SK-N-SH treated with all-trans-retinoic acid at 6 μM for 48 hours (cell line): ENCODE measurements around the gene CTNND2.

Source experiments
- ISL1 ChIP-seq: fragments of 250-450 bp; sonication (Bioruptor Pico); IDR thresholded peaks from 2 replicates; pipeline ENCODE4 v2.1.2; 2022; ENCODE audit warnings: mild to moderate bottlenecking, moderate library complexity
- ZNF565 ChIP-seq: fragments of 450-650 bp; formaldehyde crosslinking; conservative IDR thresholded peaks from 2 replicates; pipeline ENCODE4 v1.5.0; 2020; ENCODE audit warnings: low read depth, mild to moderate bottlenecking, moderate library complexity

DNA sequence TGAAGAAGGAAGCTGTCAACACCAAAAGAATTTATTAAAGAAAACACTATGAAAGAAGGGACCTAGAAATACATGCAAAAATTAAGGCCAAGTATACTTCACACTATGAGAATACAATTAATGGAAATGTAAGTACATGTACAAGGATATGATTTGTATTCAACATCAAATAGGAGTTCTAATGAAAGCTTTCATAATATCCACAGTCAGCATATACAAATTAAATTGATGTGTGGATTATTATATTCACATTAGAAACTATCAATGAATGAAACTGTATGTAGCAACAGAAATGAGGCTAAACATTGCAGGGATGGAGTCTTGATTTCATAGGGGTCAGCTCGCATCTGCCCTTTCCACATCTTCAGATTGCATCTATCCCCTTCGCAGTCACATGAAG lies 401.5 kb downstream of the CTNND2 start:
- TF ChIP-seq ZNF565 (CRISPR knock-in tag) (no peak), ISL1 (CRISPR knock-in tag) (no peak)
